Endothelial cell of umbilical vein (primary cell): ENCODE data around the gene GPA33. TPM values are rescaled to one million over a fixed set of nuclear protein-coding genes. Genes with fewer than 3 reads are reported as not detected.

Experiments
- BruUV-seq: library from RNA; stranded (reverse); fragments of 400-500 nt; replicated peaks from 2 replicates; lab custom pipeline; 2021; lab: Mats Ljungman, UMichigan
- CTCF ChIA-PET: fragments of 300-600, 350-600 bp; sonication (Branson Sonifier 250); formaldehyde crosslinking; loops from one replicate; lab custom pipeline; 2021; ENCODE audit warnings: antibody characterized with exemption, inconsistent platforms; lab: Charles Lee
- POLR2A ChIA-PET: fragments of 300-600, 350-600 bp; sonication (Branson Sonifier 250); formaldehyde crosslinking; loops from one replicate; lab custom pipeline; 2021; ENCODE audit warnings: antibody characterized with exemption, inconsistent platforms; lab: Charles Lee
- DNase-seq: peaks from one replicate; pipeline ENCODE4 v3.0.0-alpha.2; 2011; ENCODE audit warnings: low read depth, low spot score
- FAIRE-seq: peaks from 2 replicates; lab custom pipeline; 2011; peaks lifted over from hg19 to GRCh38; lab: Jason Lieb, UNC
- H2AFZ ChIP-seq: 2 replicates; pipeline ENCODE4 v1.6.0; 2012; ENCODE audit warnings: low read depth, low read length, control low read depth, inconsistent platforms
- H3K27ac ChIP-seq: 2 replicates; pipeline ENCODE4 v1.5.1; 2011; ENCODE audit warnings: low read depth, mild to moderate bottlenecking, control low read depth, low read length, moderate library complexity; ENCODE audit not compliant: insufficient read depth
- H3K27me3 ChIP-seq, 2 experiments: 2 replicates each; pipeline versions ENCODE4 v1.6.0 to v1.6.1; 2011; ENCODE audit warnings: low read length in 2 of 2, mixed read lengths in 1 of 2; ENCODE audit not compliant: control insufficient read depth in 2 of 2, insufficient read depth in 2 of 2
- H3K36me3 ChIP-seq, 2 experiments: 2 replicates in 1 of 2; 3 replicates in 1 of 2; pipeline ENCODE4 v1.5.1; 2011; ENCODE audit warnings: low read length in 2 of 2, mild to moderate bottlenecking in 1 of 2, moderate library complexity in 1 of 2; ENCODE audit not compliant: control insufficient read depth in 2 of 2, insufficient read depth in 2 of 2; ENCODE audit errors: extremely low read depth in 1 of 2
- H3K4me1 ChIP-seq: 3 replicates; pipeline ENCODE4 v1.5.1; 2011; ENCODE audit warnings: mild to moderate bottlenecking, low read length; ENCODE audit not compliant: control insufficient read depth, insufficient read depth; ENCODE audit errors: extremely low read depth
- H3K4me2 ChIP-seq: 2 replicates; pipeline ENCODE4 v1.6.1; 2011; ENCODE audit warnings: low read length, control low read depth, mixed read lengths; ENCODE audit not compliant: insufficient read depth
- H3K4me3 ChIP-seq, 3 experiments: fragments of 200-600 bp in 1 of 3; sonication (generic), shearing (Covaris generic) in 1 of 3; replicated peaks in 1 of 3; 2 replicates each; pipeline ENCODE4 v1.5.1; 2011 to 2016; ENCODE audit warnings: control low read depth in 3 of 3, low read length in 3 of 3, mild to moderate bottlenecking in 2 of 3, inconsistent platforms in 1 of 3, low read depth in 1 of 3, moderate library complexity in 1 of 3; ENCODE audit not compliant: insufficient read depth in 1 of 3
- H3K79me2 ChIP-seq: 2 replicates; pipeline ENCODE4 v1.6.0; 2012; ENCODE audit warnings: low read length, inconsistent platforms; ENCODE audit not compliant: control insufficient read depth, insufficient read depth
- H3K9ac ChIP-seq: replicated peaks from 2 replicates; pipeline ENCODE3; 2011; ENCODE audit warnings: low read length, control low read depth; ENCODE audit not compliant: insufficient read depth; ENCODE audit errors: extremely low read depth
- H3K9me1 ChIP-seq: replicated peaks from 3 replicates; pipeline ENCODE4 v1.6.0; 2011; ENCODE audit warnings: mild to moderate bottlenecking, low read length; ENCODE audit not compliant: control insufficient read depth, insufficient read depth; ENCODE audit errors: extremely low read depth
- H3K9me3 ChIP-seq: replicated peaks from 2 replicates; pipeline ENCODE4 v1.5.1; 2012; ENCODE audit warnings: low read length, inconsistent platforms; ENCODE audit not compliant: control insufficient read depth, insufficient read depth
- H4K20me1 ChIP-seq: replicated peaks from 2 replicates; pipeline ENCODE3; 2011; ENCODE audit warnings: mild to moderate bottlenecking, low read length; ENCODE audit not compliant: control insufficient read depth, insufficient read depth; ENCODE audit errors: extremely low read depth
- EZH2 ChIP-seq: IDR thresholded peaks from 2 replicates; pipeline ENCODE4 v1.6.1; 2012; ENCODE audit warnings: borderline replicate concordance, low read depth, mild to moderate bottlenecking, moderate library complexity, low read length, inconsistent platforms; ENCODE audit not compliant: severe bottlenecking
- FOS ChIP-seq: IDR thresholded peaks from 2 replicates; pipeline ENCODE4 v1.6.1; 2011; ENCODE audit warnings: mild to moderate bottlenecking, low read length, moderate library complexity, borderline replicate concordance; ENCODE audit not compliant: insufficient read depth
- GATA2 ChIP-seq: IDR thresholded peaks from 2 replicates; pipeline ENCODE4 v1.7.0; 2011; ENCODE audit warnings: low read depth, mild to moderate bottlenecking, moderate library complexity, mixed read lengths, low read length; ENCODE audit not compliant: insufficient read length, insufficient read depth
- JUN ChIP-seq: IDR thresholded peaks from 2 replicates; pipeline ENCODE4 v1.6.1; 2011; ENCODE audit warnings: borderline replicate concordance, low read depth; ENCODE audit not compliant: insufficient read length, insufficient read depth
- MYC ChIP-seq: IDR thresholded peaks from one replicate; pipeline ENCODE4 v1.6.1; 2011; ENCODE audit warnings: mild to moderate bottlenecking, low read depth, low read length
- POLR2A ChIP-seq: IDR thresholded peaks from 2 replicates; pipeline ENCODE4 v1.6.1; 2012; ENCODE audit warnings: low read depth, mild to moderate bottlenecking, control low read depth, low read length
- POLR2AphosphoS5 ChIP-seq: IDR thresholded peaks from 2 replicates; pipeline ENCODE4 v1.6.1; 2012; ENCODE audit warnings: low read depth, mild to moderate bottlenecking, control low read depth, low read length, moderate library complexity; ENCODE audit not compliant: insufficient read depth
- dilution Hi-C: fragments of 300-500 bp; cut with MboI; formaldehyde crosslinking; loops from one replicate; pipeline ENCODE4 v1.15.0; 2019; ENCODE audit warnings: low sequenced_read_pairs; ENCODE audit not compliant: extremely low pct_ligation_motif_present
- intact Hi-C: fragments of 100-400 bp; cut with micrococcal nuclease; formaldehyde crosslinking; loops from one replicate; pipeline ENCODE4 v1.10.0; 2022
- polyA plus RNA-seq, 4 experiments: library from polyadenylated mRNA; depleted of rRNA in 3 of 4; stranded (reverse) in 3 of 4; unstranded in 1 of 4; fragments of >200 nt; gene quantifications; 2 replicates each; pipeline versions ENCODE4 v1.2.1 to v1.2.3, GENCODE V29; 2011 to 2012; ENCODE audit warnings: missing spikeins in 1 of 4
- total RNA-seq: library from RNA; stranded (reverse); gene quantifications from 2 replicates; pipeline ENCODE4 v1.2.3, GENCODE V29; 2021
- TF ChIP-seq, protein P1 (sequence below), 2 donors: IDR thresholded peaks; 1 replicate in 1 of 2; 2 replicates in 1 of 2; pipeline ENCODE4 v1.5.1; 2011; ENCODE audit warnings: low read length in 2 of 2, mild to moderate bottlenecking in 2 of 2, moderate library complexity in 2 of 2, control low read depth in 1 of 2, inconsistent platforms in 1 of 2, low read depth in 1 of 2; ENCODE audit not compliant: insufficient read depth in 1 of 2; ENCODE audit errors: extremely low read depth in 1 of 2
- TF ChIP-seq, protein P2 (sequence below): IDR thresholded peaks from 2 replicates; pipeline ENCODE4 v1.6.1; 2011; ENCODE audit not compliant: insufficient read depth, insufficient read length

The GPA33 gene
- total and polyA plus RNA-seq, 2 donors (not counting 3 experiments of a cell fraction or from before 2014, with no cell fraction given) = not detected

DNA sequence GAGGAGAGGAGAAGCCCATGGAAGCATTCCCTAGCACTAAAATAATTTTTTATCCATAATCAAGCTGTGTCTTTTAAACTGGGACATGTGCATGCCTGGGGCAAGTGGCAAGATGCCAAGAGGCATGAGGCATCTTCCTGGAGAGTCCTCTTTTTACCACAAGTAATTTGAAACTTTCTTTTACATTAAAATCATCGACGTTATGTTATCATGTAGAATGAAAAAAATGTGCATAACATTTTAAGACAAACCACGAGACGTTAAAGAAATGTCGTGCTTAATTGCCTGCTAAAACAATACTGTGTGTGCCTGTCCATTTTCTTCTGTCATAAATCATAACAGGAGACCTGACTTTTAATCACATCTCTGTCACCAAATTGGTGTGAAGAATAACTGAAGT is 5.2 kb upstream of the GPA33 start:
- no peaks in the 10 kb centered on the region for H3K36me3 ChIP-seq
- H3K27me3 ChIP-seq = no peaks in the 10 kb centered on the region
- H3K9me3 ChIP-seq = no peaks in the 10 kb centered on the region
- no TSS peak for BruUV-seq
- no peak overlapping the region for H2AFZ ChIP-seq
- TF ChIP-seq POLR2AphosphoS5 = no peak
- TF ChIP-seq POLR2A = no peak
- no peak for TF ChIP-seq FOS
- no peak for TF ChIP-seq GATA2
- TF ChIP-seq, protein P1, sequence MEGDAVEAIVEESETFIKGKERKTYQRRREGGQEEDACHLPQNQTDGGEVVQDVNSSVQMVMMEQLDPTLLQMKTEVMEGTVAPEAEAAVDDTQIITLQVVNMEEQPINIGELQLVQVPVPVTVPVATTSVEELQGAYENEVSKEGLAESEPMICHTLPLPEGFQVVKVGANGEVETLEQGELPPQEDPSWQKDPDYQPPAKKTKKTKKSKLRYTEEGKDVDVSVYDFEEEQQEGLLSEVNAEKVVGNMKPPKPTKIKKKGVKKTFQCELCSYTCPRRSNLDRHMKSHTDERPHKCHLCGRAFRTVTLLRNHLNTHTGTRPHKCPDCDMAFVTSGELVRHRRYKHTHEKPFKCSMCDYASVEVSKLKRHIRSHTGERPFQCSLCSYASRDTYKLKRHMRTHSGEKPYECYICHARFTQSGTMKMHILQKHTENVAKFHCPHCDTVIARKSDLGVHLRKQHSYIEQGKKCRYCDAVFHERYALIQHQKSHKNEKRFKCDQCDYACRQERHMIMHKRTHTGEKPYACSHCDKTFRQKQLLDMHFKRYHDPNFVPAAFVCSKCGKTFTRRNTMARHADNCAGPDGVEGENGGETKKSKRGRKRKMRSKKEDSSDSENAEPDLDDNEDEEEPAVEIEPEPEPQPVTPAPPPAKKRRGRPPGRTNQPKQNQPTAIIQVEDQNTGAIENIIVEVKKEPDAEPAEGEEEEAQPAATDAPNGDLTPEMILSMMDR (IDR thresholded peaks at IDR 0.05; ENCODE audit: extremely low read depth in 1 of 2, insufficient read depth in 1 of 2, low read depth in 1 of 2, low read length in 2 of 2) = no peak
- TF ChIP-seq JUN = no peak
- TF ChIP-seq MYC = no peak
- TF ChIP-seq, protein P2, sequence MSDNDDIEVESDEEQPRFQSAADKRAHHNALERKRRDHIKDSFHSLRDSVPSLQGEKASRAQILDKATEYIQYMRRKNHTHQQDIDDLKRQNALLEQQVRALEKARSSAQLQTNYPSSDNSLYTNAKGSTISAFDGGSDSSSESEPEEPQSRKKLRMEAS = no peak
- TF ChIP-seq EZH2 = no peak
- dilution Hi-C loops = no loop called here
- no peak overlapping the region for H3K4me2 ChIP-seq
- FAIRE-seq (no peak), DNase-seq (no peak)
- no peak overlapping the region for H3K27ac ChIP-seq
- no peak overlapping the region for H3K4me3 ChIP-seq
- H3K4me1 ChIP-seq = no peaks in the 10 kb centered on the region
- CTCF ChIA-PET = no interaction called here
- H3K9me1 ChIP-seq = no peaks in the 10 kb centered on the region
- POLR2A ChIA-PET = no interaction called here
- intact Hi-C loops = no loop called here
- no peak overlapping the region for H3K9ac ChIP-seq
- no peaks in the 10 kb centered on the region for H3K79me2 ChIP-seq
- no peaks in the 10 kb centered on the region for H4K20me1 ChIP-seq
